HT-29 (cell line): Measurements from ENCODE around the gene WDFY4. TPM values are rescaled to one million over a fixed set of nuclear protein-coding genes. Genes with fewer than 3 reads are reported as not detected.

Experiments
- DNase-seq: peaks from one replicate; pipeline ENCODE4 v3.0.0-alpha.2; 2015; ENCODE audit warnings: low spot score
- total RNA-seq: library from RNA; depleted of rRNA; stranded (reverse); fragments of >200 nt; shearing (Covaris generic); gene quantifications from 2 replicates; pipeline ENCODE4 v1.2.3, GENCODE V29; 2014

Gene WDFY4
- total RNA-seq, 1 experiment from 2014 or later = 0.10 TPM

DNA sequence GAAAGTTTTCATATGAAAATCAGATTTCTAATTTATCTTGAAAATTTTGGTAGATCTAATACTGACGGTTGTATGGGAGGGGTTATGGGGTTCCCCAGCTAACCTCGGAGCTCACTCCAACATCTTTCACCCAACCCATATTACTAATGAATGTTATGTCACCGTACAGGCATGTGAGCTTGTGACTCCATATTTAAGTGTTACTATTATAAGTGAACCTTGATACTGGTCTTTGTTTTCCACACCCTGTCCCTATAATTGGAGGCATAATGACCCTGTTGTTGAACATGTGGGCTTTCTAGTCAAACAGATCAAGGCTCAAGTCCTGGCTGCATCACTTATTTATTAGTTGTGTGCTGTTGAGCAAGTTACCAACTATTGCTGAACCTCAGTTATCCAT, 27.2 kb downstream of the WDFY4 start:
- DNase-seq = no peak

DNA sequence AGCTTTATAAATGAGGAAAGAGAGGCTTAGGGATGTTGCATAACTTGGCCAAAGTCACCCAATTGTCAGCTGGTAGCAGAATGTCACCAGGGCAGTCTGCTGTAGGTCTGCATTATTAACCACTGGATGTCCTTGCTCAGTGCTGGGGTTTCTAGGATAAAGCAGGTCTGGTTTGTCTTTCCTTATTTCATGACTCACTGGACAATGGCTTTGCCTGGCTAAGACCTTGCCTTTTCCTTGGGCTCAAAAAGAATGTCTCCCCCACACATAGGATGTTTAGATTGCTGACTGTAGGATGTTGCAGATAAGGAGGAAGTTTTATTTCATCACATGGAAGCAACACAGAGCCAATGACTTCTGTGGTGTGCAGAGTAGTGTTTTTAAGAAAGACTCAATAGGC, 29.4 kb downstream of the WDFY4 start:
- DNase-seq = no peak

- DNase-seq = no peak
Measured at GRCh38 chr10:48716416-48716815, 31.7 kb downstream of the WDFY4 start.

- DNase-seq = no peak
Measured at GRCh38 chr10:48720611-48721010, 35.9 kb downstream of the WDFY4 start.

- no peak for DNase-seq
Measured at GRCh38 chr10:48722153-48723145, 37.8 kb downstream of the WDFY4 start.

DNA sequence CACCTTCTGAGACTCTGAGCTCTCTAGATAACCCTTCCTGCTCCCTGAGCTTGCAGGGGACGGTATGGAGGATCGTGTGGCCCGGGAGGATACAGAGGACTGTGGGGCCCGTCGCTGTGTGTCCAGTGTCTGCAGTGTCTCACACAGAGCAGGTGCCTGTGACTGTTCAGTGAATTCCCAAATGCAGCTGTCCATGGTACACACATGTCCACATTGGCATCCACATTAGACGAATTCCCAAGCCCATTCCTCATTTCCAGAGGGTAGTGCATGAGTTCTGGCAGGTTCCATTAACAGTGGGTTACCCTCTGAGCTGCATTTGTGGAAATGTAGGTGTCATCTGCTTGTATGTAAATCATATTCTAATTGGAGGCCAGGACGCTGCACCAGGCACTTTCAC, 39.5 kb downstream of the WDFY4 start:
- DNase-seq = no peak

GRCh38 chr10:48725708-48726107, 41.0 kb downstream of the WDFY4 start:
- no peak for DNase-seq

- no peak for DNase-seq
Measured at GRCh38 chr10:48727866-48728265, 43.2 kb downstream of the WDFY4 start.

GRCh38 chr10:48729222-48729621, 44.5 kb downstream of the WDFY4 start:
- no peak for DNase-seq

DNA sequence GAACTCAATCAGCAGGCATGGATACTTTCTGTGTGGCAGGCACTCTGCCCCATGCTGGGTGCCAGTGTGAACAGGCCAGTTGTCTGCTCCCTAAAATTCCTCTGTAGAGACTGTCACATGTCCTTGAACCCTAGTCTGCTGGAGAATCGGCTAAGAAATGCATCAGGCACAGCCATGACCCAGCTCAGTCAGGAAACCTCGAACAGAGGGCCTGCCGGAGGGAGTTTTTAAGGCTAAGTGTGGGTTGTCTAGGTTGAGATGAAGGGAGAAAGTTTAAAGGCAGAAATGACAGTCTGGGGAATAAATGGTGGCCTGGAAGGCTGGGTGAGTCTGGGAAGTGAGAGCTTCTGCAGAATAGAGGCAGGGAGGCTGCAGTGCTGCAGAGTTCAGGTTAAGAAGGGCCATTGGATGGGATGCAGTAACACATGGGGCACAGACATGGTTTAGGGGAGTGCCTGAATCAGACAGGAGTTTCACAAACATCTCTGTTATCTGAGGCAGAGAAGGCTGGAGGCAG, 45.3 kb downstream of the WDFY4 start:
- DNase-seq = no peak

- DNase-seq = no peak
Measured at GRCh38 chr10:48731141-48731540, 46.5 kb downstream of the WDFY4 start.

- DNase-seq = no peak
Measured at GRCh38 chr10:48731654-48732053, 47.0 kb downstream of the WDFY4 start.

DNA sequence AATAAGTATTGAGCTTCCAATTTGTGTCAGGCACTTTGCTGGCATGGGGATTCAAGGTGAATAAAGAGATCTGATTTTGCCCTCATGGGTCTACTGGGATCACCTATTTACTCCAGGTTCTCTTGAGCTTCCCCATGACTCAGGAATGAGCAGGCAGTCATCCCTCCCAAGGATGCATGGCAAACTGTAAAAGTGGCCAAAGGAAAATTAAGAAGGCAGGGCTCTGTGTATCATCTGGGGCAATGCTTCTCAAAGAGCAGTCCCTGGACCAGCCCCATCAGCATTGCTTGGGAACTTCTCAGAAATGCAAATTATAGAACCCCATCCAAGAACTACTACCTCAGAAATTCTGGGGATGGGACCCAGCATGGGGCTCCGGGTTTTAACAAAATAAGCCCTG, 48.7 kb downstream of the WDFY4 start:
- DNase-seq = no peak

DNA sequence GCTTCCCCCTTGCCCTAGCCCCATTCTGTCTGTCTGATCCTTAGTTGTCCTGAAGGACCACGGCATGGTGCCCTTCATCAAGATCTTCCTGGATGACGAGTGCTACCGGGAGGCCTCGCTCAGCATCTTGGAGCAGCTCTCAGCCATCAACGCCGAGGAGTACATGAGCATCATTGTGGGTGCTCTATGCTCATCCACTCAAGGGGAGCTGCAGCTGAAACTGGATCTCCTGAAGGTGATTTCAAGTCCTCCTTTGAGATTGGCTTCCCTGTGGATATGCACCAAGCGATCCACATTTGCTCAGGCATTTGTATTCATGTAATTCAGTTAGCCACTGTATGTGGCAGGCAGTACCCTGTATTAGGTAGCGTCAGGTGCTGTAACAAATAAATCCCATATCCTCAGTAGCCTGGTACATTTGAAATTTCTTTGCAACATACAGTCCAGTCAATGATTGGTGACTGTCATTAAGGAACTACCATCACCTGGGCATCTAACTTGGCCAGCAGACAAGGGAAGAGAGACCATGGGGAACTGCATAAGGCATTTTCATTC, 51.2 kb downstream of the WDFY4 start:
- no peak for DNase-seq

DNA sequence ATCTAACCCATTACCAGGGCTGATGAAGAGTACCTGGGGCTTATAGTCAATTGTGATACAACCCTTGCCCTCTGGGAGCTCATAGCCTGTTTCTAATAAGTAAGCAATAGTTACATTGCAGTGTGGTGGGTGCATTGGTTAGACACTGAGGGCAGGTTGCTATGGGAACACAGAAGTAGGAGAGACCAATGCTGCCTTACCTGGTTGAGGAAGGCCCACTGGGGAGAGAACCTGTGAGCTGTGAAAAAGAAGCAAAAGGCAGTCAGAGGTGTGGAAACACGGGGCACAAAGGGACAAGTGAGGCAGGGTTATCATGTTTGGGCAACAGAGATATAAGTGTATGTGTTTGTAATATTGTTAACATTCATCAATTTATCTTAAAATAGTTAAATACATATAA, 51.9 kb downstream of the WDFY4 start:
- no peak for DNase-seq

GRCh38 chr10:48737886-48738285, 53.2 kb downstream of the WDFY4 start:
- no peak for DNase-seq

DNA sequence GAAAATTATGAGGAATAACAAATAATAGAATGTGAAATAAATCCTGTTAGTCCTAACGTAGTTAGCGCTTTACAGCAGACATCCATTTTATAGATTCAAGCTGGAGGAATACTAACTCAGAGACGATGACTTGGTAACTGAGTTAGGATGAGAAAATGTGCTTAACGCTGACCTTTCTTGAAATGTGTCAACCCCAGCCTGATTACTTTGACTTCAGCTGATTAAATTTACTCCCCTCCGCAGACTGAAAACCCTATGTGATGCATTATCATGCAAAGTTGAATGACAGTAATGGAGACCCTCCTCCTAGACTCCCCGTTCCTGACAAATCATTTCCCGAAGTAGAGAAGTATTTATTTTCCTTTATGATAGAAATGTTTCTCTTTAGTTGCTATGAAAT, 54.5 kb downstream of the WDFY4 start:
- DNase-seq = no peak

DNA sequence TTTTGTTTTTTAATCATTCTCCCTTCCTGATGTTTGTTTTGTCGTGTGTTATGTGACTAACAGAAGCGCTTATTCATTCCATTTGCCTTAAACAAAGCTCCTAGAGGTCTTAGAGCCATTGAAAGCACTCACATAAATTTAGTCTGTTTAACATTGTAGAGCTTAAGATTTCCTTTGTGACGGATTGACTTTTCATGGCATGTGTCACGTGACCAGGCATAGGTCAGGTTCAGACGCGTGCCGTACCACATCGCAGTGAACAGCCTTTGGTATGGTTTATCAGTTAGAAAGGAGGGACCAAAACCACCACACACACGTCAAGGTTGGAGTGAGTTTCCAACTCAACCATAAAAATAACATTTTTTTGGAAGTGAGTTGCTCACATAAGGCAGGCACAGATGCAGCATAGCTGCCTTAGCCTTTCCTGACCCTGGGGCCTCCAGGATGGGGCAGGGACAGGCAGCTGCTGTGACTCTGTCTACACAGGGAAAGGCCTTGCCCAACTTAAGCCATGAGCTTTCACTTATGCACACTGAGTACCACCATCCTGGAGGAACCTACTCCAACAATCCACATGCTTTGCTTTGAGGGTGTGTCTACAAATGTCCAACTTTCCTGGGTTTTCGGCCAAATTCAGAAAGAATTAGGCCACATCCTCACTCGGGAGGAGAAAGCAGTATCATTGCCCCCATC, 55.5 kb downstream of the WDFY4 start:
- DNase-seq = no peak

DNA sequence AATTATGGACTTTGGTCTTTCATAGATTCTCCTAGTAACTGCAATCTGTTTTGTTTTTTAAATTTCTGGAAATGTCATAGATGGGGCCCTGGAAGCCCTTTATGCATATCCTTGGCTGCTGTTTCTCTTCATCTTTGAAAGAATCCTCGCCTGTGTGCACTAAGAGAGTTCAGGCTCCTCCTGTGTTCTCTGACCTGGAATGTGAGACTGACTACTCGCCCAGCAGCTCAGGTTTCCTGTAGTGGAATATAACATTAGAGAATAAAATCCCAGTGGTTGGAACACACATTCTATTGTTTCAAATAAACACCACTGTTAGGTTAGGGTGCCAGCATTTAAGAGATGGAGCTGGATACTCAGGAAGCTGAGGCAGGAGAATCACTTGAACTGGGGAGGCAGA, 56.3 kb downstream of the WDFY4 start:
- DNase-seq = no peak

GRCh38 chr10:48742891-48743860, 58.5 kb downstream of the WDFY4 start:
- DNase-seq = no peak

DNA sequence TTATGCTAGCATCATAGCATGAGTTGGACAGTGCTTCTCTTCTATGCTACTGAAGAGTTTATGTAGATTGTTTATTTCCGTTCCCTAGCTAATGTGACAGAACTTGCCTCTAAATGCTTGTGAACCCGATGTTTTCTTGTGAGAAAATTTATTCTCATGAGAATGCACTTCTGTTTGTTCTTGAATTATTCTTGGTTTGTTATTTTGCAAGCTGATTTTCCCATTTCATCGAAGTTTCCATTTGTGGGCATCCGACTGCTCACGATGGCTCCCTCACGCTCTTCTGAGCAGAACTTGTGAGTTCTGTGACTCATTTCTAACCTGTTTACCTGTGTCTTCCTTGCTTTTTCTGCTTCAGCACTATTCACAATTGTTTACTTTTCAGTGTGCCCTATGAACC, 59.9 kb downstream of the WDFY4 start:
- no peak for DNase-seq
